Measurements from ENCODE around the gene NKX1-1.

- no peak for TF ChIP-seq PHF8 (conservative IDR thresholded peaks at IDR 0.05; ENCODE audit: low read depth, low read length)
- TF ChIP-seq EZH2 (IDR thresholded peaks at IDR 0.05; ENCODE audit: low read depth, low read length, severe bottlenecking), result no peak
- TF ChIP-seq CTCF (IDR thresholded peaks at IDR 0.05; ENCODE audit: control extremely low read depth in 1 of 3, insufficient read depth in 1 of 3, low read depth in 1 of 3, low read length in 3 of 3), result no peak
- no peak for TF ChIP-seq ATF2 (IDR thresholded peaks at IDR 0.05; ENCODE audit: low read length)
Measured at GRCh38 chr4:1367230-1367935, 38.9 kb downstream of the NKX1-1 start.

Measured in H1 (cell line).